Activated naive CD8-positive, alpha-beta T cell treated with anti-CD3 and anti-CD28 coated beads, Interleukin-2, amount 50 U/mL, for 24 hours (primary cell): ENCODE measurements around the gene DLGAP1.
"Not testable (repeated sequence)": the region's sequence is repeated elsewhere in the genome, so short reads cannot be mapped to it uniquely, and the experiment has no call there.

Source experiments
- ATAC-seq: fragments of 150-1000 bp; cut with Tn5 transposase; one replicate; pipeline ENCODE4 v1.10.0; 2021
- DNase-seq: peaks from one replicate; pipeline ENCODE4 v3.0.0; 2021
- H3K27ac Mint-ChIP-seq: one replicate; pipeline ENCODE4 v1.8.0; 2021; ENCODE audit warnings: mild to moderate bottlenecking, mixed read lengths
- H3K27me3 Mint-ChIP-seq: one replicate; pipeline ENCODE4 v1.8.0; 2021; ENCODE audit warnings: mixed read lengths
- H3K36me3 Mint-ChIP-seq: one replicate; pipeline ENCODE4 v1.8.0; 2021; ENCODE audit warnings: low read depth, mixed read lengths
- H3K4me1 Mint-ChIP-seq: one replicate; pipeline ENCODE4 v1.8.0; 2021; ENCODE audit warnings: mixed read lengths
- H3K4me3 Mint-ChIP-seq: one replicate; pipeline ENCODE4 v1.8.0; 2021; ENCODE audit warnings: mild to moderate bottlenecking, moderate library complexity, mixed read lengths
- H3K9me3 Mint-ChIP-seq: one replicate; pipeline ENCODE4 v1.8.0; 2021; ENCODE audit warnings: mixed read lengths

DLGAP1 gene

GRCh38 chr18:4353853-4354418 lies 101.2 kb downstream of the DLGAP1 start:
- H3K27me3 Mint-ChIP-seq = no peaks in the 10 kb centered on the region
- H3K4me3 Mint-ChIP-seq = no peak overlapping the region
- no peak overlapping the region for H3K27ac Mint-ChIP-seq
- H3K36me3 Mint-ChIP-seq = no peaks in the 10 kb centered on the region
- peaks cover 10% of the 10 kb centered on the region for H3K9me3 Mint-ChIP-seq
- H3K4me1 Mint-ChIP-seq = no peaks in the 10 kb centered on the region
- ATAC-seq (no peak), DNase-seq (no peak)

GRCh38 chr18:4352746-4353551 lies 102.2 kb downstream of the DLGAP1 start:
- no peak overlapping the region for H3K4me3 Mint-ChIP-seq
- DNase-seq = no peak
- H3K4me1 Mint-ChIP-seq = no peaks in the 10 kb centered on the region
- no peaks in the 10 kb centered on the region for H3K27me3 Mint-ChIP-seq
- no peaks in the 10 kb centered on the region for H3K36me3 Mint-ChIP-seq
- H3K27ac Mint-ChIP-seq = no peak overlapping the region
- ATAC-seq = no peak
- H3K9me3 Mint-ChIP-seq = peaks cover 10% of the 10 kb centered on the region

- peaks cover 5% of the 10 kb centered on the region for H3K9me3 Mint-ChIP-seq
- no peaks in the 10 kb centered on the region for H3K36me3 Mint-ChIP-seq
- no peaks in the 10 kb centered on the region for H3K4me1 Mint-ChIP-seq
- DNase-seq (no peak), ATAC-seq (no peak)
- H3K27ac Mint-ChIP-seq = no peak overlapping the region
- H3K4me3 Mint-ChIP-seq = no peak overlapping the region
- no peaks in the 10 kb centered on the region for H3K27me3 Mint-ChIP-seq
Measured at GRCh38 chr18:4351005-4351404, 104.1 kb downstream of the DLGAP1 start.

GRCh38 chr18:4335386-4335785 lies 119.7 kb downstream of the DLGAP1 start:
- no peaks in the 10 kb centered on the region for H3K4me1 Mint-ChIP-seq
- H3K27ac Mint-ChIP-seq = no peak overlapping the region
- no peaks in the 10 kb centered on the region for H3K27me3 Mint-ChIP-seq
- H3K9me3 Mint-ChIP-seq = peaks cover 4% of the 10 kb centered on the region
- DNase-seq (no peak), ATAC-seq (no peak)
- no peak overlapping the region for H3K4me3 Mint-ChIP-seq
- H3K36me3 Mint-ChIP-seq = no peaks in the 10 kb centered on the region

- Mint-ChIP-seq H3K4me3 (no peak overlapping the region), H3K9me3 (peaks cover 5% of the 10 kb centered on the region), H3K36me3 (no peaks in the 10 kb centered on the region), H3K4me1 (no peaks in the 10 kb centered on the region), H3K27me3 (no peaks in the 10 kb centered on the region), H3K27ac (no peak overlapping the region)
- ATAC-seq = no peak
- no peak for DNase-seq
Measured at GRCh38 chr18:4333043-4333442, 122.1 kb downstream of the DLGAP1 start.

- H3K4me1 Mint-ChIP-seq = no peaks in the 10 kb centered on the region
- H3K27me3 Mint-ChIP-seq = no peaks in the 10 kb centered on the region
- H3K9me3 Mint-ChIP-seq = peaks cover 5% of the 10 kb centered on the region
- no peak overlapping the region for H3K4me3 Mint-ChIP-seq
- ATAC-seq = no peak
- H3K36me3 Mint-ChIP-seq = no peaks in the 10 kb centered on the region
- no peak overlapping the region for H3K27ac Mint-ChIP-seq
- no peak for DNase-seq
Measured at GRCh38 chr18:4319738-4320677, 135.1 kb downstream of the DLGAP1 start.

- H3K27me3 Mint-ChIP-seq = no peaks in the 10 kb centered on the region
- ATAC-seq (no peak), DNase-seq (no peak)
- no peaks in the 10 kb centered on the region for H3K36me3 Mint-ChIP-seq
- H3K9me3 Mint-ChIP-seq = peaks cover 5% of the 10 kb centered on the region
- no peaks in the 10 kb centered on the region for H3K4me1 Mint-ChIP-seq
- H3K27ac Mint-ChIP-seq = no peak overlapping the region
- no peak overlapping the region for H3K4me3 Mint-ChIP-seq
Measured at GRCh38 chr18:4318311-4318710, 136.8 kb downstream of the DLGAP1 start.

- H3K36me3 Mint-ChIP-seq, DNase-seq, ATAC-seq, H3K27ac Mint-ChIP-seq, H3K4me3 Mint-ChIP-seq, H3K9me3 Mint-ChIP-seq, H3K27me3 Mint-ChIP-seq, H3K4me1 Mint-ChIP-seq: not testable (repeated sequence)
Measured at GRCh38 chr18:4311945-4312344, 143.2 kb downstream of the DLGAP1 start.

GRCh38 chr18:4311136-4311535 lies 144.0 kb downstream of the DLGAP1 start:
- no peak overlapping the region for H3K4me3 Mint-ChIP-seq
- H3K27ac Mint-ChIP-seq = no peak overlapping the region
- H3K36me3 Mint-ChIP-seq = no peaks in the 10 kb centered on the region
- H3K4me1 Mint-ChIP-seq = no peaks in the 10 kb centered on the region
- peaks cover 3% of the 10 kb centered on the region for H3K9me3 Mint-ChIP-seq
- no peaks in the 10 kb centered on the region for H3K27me3 Mint-ChIP-seq
- DNase-seq (no peak), ATAC-seq (no peak)

- H3K36me3 Mint-ChIP-seq = no peaks in the 10 kb centered on the region
- H3K27ac Mint-ChIP-seq = no peak overlapping the region
- ATAC-seq (no peak), DNase-seq (no peak)
- H3K27me3 Mint-ChIP-seq = no peaks in the 10 kb centered on the region
- H3K4me1 Mint-ChIP-seq = no peaks in the 10 kb centered on the region
- no peak overlapping the region for H3K4me3 Mint-ChIP-seq
- peaks cover 3% of the 10 kb centered on the region for H3K9me3 Mint-ChIP-seq
Measured at GRCh38 chr18:4309227-4309626, 145.9 kb downstream of the DLGAP1 start.

- peaks cover 3% of the 10 kb centered on the region for H3K9me3 Mint-ChIP-seq
- H3K27me3 Mint-ChIP-seq = no peaks in the 10 kb centered on the region
- no peak overlapping the region for H3K4me3 Mint-ChIP-seq
- ATAC-seq = no peak
- no peak for DNase-seq
- H3K27ac Mint-ChIP-seq = no peak overlapping the region
- H3K4me1 Mint-ChIP-seq = no peaks in the 10 kb centered on the region
- H3K36me3 Mint-ChIP-seq = no peaks in the 10 kb centered on the region
Measured at GRCh38 chr18:4308576-4308975, 146.5 kb downstream of the DLGAP1 start.

GRCh38 chr18:4299395-4299794 lies 155.7 kb downstream of the DLGAP1 start:
- Mint-ChIP-seq H3K27ac (no peak overlapping the region), H3K4me3 (no peak overlapping the region), H3K36me3 (no peaks in the 10 kb centered on the region), H3K9me3 (peaks cover 6% of the 10 kb centered on the region), H3K27me3 (no peaks in the 10 kb centered on the region), H3K4me1 (no peaks in the 10 kb centered on the region)
- no peak for ATAC-seq
- DNase-seq = no peak

GRCh38 chr18:4293337-4293736 lies 161.8 kb downstream of the DLGAP1 start:
- ATAC-seq (no peak), DNase-seq (no peak)
- no peaks in the 10 kb centered on the region for H3K4me1 Mint-ChIP-seq
- no peaks in the 10 kb centered on the region for H3K27me3 Mint-ChIP-seq
- H3K27ac Mint-ChIP-seq = no peak overlapping the region
- H3K4me3 Mint-ChIP-seq = no peak overlapping the region
- peaks cover 11% of the 10 kb centered on the region for H3K9me3 Mint-ChIP-seq
- no peaks in the 10 kb centered on the region for H3K36me3 Mint-ChIP-seq

- Mint-ChIP-seq H3K4me3 (no peak overlapping the region), H3K36me3 (no peaks in the 10 kb centered on the region), H3K27ac (no peak overlapping the region), H3K27me3 (no peaks in the 10 kb centered on the region), H3K9me3 (peaks cover 11% of the 10 kb centered on the region), H3K4me1 (no peaks in the 10 kb centered on the region)
- DNase-seq (no peak), ATAC-seq (no peak)
Measured at GRCh38 chr18:4292696-4293095, 162.4 kb downstream of the DLGAP1 start.

GRCh38 chr18:4287340-4287739 lies 167.8 kb downstream of the DLGAP1 start:
- H3K27ac Mint-ChIP-seq, H3K36me3 Mint-ChIP-seq, H3K4me3 Mint-ChIP-seq, H3K27me3 Mint-ChIP-seq, DNase-seq, H3K9me3 Mint-ChIP-seq, ATAC-seq, H3K4me1 Mint-ChIP-seq: not testable (repeated sequence)
